ENCODE data around the gene DARS1. TPM values are rescaled to one million over a fixed set of nuclear protein-coding genes. Genes with fewer than 3 reads are reported as not detected.

The DARS1 gene
- total RNA-seq, 1 donor from 2014 or later, result 86.0 TPM

DNA sequence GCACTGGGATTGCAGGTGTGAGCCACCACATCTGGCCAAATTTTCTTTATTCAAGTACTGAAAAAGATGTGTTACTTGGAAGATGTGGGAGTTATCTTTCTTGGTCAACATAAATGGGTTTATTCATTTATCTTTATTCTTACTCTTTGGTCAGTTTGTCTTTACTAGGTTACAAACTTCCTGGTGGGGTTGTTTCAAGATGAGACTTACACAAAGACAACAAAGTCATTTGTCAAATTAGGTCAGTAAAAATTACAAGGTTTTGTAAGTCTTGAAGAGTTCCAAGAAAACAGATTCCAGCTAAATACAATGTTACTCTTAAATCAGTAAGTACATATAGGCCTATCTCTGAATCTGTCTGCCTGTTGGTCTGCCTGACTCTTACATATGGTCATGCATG is 48.9 kb downstream of the DARS1 start:
- DNase-seq (ENCODE audit: low read depth), result no peak
- no peak for TF ChIP-seq CTCF (conservative IDR thresholded peaks at IDR 0.05; ENCODE audit: low read depth, low read length)
- no peak overlapping the region for H3K4me3 ChIP-seq (ENCODE audit: low read depth, low read length)

DNA sequence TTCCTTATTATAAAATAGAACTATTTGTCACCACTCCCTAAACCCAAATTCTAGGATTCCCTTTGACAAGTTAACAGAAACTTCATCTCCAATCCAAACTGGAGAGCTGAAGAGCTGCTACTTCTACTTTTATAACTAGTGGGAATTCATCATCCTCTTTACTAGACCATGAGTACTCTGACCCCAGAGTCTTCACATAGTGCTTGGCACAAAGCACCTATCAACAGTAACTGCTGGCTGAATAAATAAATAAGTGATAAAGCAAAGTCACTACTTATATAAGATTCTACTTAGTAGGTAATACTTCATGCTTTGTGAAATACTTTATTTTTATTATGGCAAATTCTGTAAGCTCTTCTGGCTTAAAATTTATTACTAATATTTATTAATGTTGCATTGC is 49.5 kb downstream of the DARS1 start:
- no peak for TF ChIP-seq CTCF (conservative IDR thresholded peaks at IDR 0.05; ENCODE audit: low read depth, low read length)
- DNase-seq (ENCODE audit: low read depth), result no peak
- H3K4me3 ChIP-seq (ENCODE audit: low read depth, low read length), result no peak overlapping the region

DNA sequence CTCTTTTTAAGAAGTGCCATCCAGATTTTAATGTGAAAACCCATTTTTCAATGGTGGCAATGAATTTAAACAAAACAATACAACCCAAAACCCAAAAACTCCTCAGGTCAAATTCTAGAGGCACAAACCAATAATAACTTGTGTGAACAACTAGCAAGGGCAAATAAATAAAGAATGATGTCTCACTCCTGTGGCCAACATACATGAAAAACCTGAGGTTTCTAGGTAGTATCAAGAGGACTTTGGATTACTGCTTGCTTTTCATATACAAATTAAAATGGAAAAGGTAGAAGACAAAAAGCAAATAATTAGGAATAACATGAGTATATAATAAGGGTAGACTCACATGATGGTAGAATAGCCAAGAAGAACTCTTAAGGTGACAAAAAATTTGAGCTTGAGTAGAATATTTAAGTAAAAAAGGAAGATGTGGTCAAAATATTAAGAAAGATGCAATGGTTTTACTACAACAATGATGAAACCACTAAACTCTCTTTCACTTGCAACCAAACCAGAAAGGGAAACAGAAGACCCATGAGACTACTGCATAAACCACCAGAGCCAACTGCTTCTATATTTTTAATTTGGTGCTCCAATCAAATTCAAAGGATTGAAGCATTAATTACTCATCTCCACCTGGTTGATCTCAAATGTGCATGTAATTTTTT is 53.5 kb downstream of the DARS1 start:
- no peak overlapping the region for H3K4me3 ChIP-seq (ENCODE audit: low read depth, low read length)
- DNase-seq (ENCODE audit: low read depth), result no peak
- TF ChIP-seq CTCF (conservative IDR thresholded peaks at IDR 0.05; ENCODE audit: low read depth, low read length), result no peak

- no peak for TF ChIP-seq CTCF (conservative IDR thresholded peaks at IDR 0.05; ENCODE audit: low read depth, low read length)
- H3K4me3 ChIP-seq (ENCODE audit: low read depth, low read length), result no peak overlapping the region
- no peak for DNase-seq (ENCODE audit: low read depth)
Observed at GRCh38 chr2:135926605-135927004, 58.8 kb downstream of the DARS1 start.

DNA sequence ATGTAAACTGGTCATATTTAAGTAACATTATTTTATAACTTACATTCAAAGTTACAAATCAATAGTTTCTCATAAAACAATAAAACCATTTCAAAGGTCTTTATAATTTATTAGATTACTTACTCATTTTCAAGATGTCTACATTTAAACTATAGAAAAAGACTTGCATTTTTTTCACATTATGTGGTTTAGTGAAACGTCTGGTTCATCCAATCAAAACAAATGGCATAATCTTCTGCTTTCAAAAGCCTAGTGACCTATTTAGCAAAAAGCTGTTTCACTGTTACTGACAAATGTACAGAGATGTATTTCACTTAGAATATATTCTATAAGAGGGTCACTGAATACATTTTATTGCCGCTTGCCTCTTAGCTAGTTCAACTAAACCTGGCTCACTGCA is 59.9 kb downstream of the DARS1 start:
- H3K4me3 ChIP-seq (ENCODE audit: low read depth, low read length), result no peak overlapping the region
- TF ChIP-seq CTCF (conservative IDR thresholded peaks at IDR 0.05; ENCODE audit: low read depth, low read length), result no peak
- no peak for DNase-seq (ENCODE audit: low read depth)

- peak; percentile 41 for TF ChIP-seq CTCF (conservative IDR thresholded peaks at IDR 0.05; ENCODE audit: low read depth, low read length)
- DNase-seq (ENCODE audit: low read depth), result peak; percentile 9
Observed at GRCh38 chr2:135916207-135916606, 69.2 kb downstream of the DARS1 start.

DNA sequence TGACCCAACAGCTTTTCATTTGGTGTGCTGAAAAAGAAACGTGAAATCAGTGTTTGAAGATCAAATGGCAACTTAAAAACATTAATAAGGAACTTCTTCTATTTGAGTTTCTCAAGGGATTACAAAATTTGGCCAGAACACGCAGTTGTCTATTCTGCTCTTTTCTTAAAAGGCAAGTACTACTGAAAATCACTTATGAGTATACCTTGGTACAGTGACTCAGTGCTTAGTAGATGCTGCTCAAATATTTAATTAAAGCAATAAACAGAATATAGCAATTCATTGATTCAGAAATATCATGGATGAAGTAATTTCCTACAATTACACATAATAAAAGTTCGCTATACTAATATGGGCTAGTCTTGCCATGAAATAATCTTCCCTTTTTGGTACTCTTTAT is 70.9 kb downstream of the DARS1 start:
- DNase-seq (ENCODE audit: low read depth), result no peak
- no peak overlapping the region for H3K4me3 ChIP-seq (ENCODE audit: low read depth, low read length)
- TF ChIP-seq CTCF (conservative IDR thresholded peaks at IDR 0.05; ENCODE audit: low read depth, low read length), result no peak

More at GRCh38 chr2:135916207-135916606, 69.2 kb downstream of the DARS1 start:
- H3K4me3 ChIP-seq (ENCODE audit: low read depth, low read length), result no peak overlapping the region
